Stimulated activated memory B cell treated with anti-CD40 and anti-IgM and Interleukin-4, amounts not matched to agents 10 μg/mL and 1 μg/mL and 100 μg/mL, for 72 hours (primary cell): ENCODE results near the gene SRP14.
A peak's percentile ranks its signal among the peaks of the same experiment; 100 is the strongest.
"Not testable (repeated sequence)": the region's sequence is repeated elsewhere in the genome, so short reads cannot be mapped to it uniquely, and the experiment has no call there.

Source experiments
- ATAC-seq: fragments of 150-1000 bp; cut with Tn5 transposase; 2 replicates; pipeline ENCODE4 v1.10.0; 2021
- H3K27ac Mint-ChIP-seq: one replicate; pipeline ENCODE4 v1.8.0; 2022; ENCODE audit warnings: mild to moderate bottlenecking, mixed read lengths
- H3K27me3 Mint-ChIP-seq: one replicate; pipeline ENCODE4 v1.8.0; 2022; ENCODE audit warnings: mixed read lengths
- H3K36me3 Mint-ChIP-seq: one replicate; pipeline ENCODE4 v1.8.0; 2022; ENCODE audit warnings: mixed read lengths
- H3K4me1 Mint-ChIP-seq: one replicate; pipeline ENCODE4 v1.8.0; 2022; ENCODE audit warnings: mixed read lengths
- H3K4me3 Mint-ChIP-seq: one replicate; pipeline ENCODE4 v1.8.0; 2022; ENCODE audit warnings: mild to moderate bottlenecking, moderate library complexity, mixed read lengths
- H3K9me3 Mint-ChIP-seq: one replicate; pipeline ENCODE4 v1.8.0; 2022; ENCODE audit warnings: mixed read lengths

The SRP14 gene

GRCh38 chr15:39998511-39999077 lies 40.4 kb downstream of the SRP14 start:
- Mint-ChIP-seq H3K27ac (peak overlapping the region; percentile 13), H3K4me1 (peaks cover 11% of the 10 kb centered on the region), H3K4me3 (no peak overlapping the region), H3K36me3 (peaks cover 43% of the 10 kb centered on the region), H3K27me3 (no peaks in the 10 kb centered on the region), H3K9me3 (no peaks in the 10 kb centered on the region)
- ATAC-seq: no peak

DNA sequence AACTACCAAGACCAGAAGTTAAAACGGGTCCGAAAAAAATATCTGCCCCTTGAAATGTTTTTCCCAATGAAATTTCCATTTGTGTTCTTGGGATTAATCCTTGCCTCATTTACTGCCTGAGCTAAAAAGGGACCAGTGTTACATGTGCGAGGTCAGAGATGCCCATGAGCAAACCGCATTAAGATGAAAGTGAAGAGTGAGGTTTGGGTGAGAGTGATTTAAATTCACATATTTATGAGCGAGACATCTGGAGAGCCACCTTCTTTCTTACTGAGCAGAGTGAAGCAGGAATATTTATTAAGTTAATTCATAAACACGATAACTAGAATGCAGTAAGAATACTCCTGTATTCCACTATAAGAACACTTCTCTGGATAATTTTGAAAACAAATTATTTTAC lies 41.3 kb downstream of the SRP14 start:
- Mint-ChIP-seq H3K27me3 (no peaks in the 10 kb centered on the region), H3K9me3 (no peaks in the 10 kb centered on the region), H3K4me1 (peaks cover 11% of the 10 kb centered on the region), H3K4me3 (no peak overlapping the region), H3K27ac (no peak overlapping the region), H3K36me3 (peaks cover 47% of the 10 kb centered on the region)
- ATAC-seq: no peak

GRCh38 chr15:39997031-39997430 lies 42.0 kb downstream of the SRP14 start:
- peaks cover 48% of the 10 kb centered on the region for H3K36me3 Mint-ChIP-seq
- no peaks in the 10 kb centered on the region for H3K9me3 Mint-ChIP-seq
- H3K4me1 Mint-ChIP-seq: peaks cover 11% of the 10 kb centered on the region
- no peak for ATAC-seq
- no peak overlapping the region for H3K4me3 Mint-ChIP-seq
- no peaks in the 10 kb centered on the region for H3K27me3 Mint-ChIP-seq
- H3K27ac Mint-ChIP-seq: no peak overlapping the region

DNA sequence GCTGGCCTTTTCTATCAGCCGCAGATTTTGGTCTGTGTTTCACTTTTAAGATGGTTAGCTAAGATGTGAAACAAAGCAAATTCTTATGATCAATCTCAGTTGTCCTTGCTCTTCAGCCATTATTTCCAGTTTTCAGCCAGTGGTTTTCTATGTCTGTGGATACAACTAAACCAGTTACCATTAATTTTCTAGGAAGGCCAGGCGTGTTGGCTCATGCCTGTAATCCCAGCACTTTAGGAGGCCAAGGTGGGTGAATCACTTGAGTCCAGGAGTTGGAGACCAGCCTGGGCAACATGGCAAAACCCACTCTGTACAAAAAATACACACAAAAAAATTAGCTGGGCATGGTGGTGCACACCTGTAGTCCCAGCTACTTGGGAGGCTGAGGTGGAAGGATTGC lies 42.8 kb downstream of the SRP14 start:
- not testable (repeated sequence) for H3K9me3 Mint-ChIP-seq, H3K4me3 Mint-ChIP-seq, H3K27me3 Mint-ChIP-seq, ATAC-seq, H3K27ac Mint-ChIP-seq
- peaks cover 11% of the 10 kb centered on the region for H3K4me1 Mint-ChIP-seq
- H3K36me3 Mint-ChIP-seq: peaks cover 52% of the 10 kb centered on the region

DNA sequence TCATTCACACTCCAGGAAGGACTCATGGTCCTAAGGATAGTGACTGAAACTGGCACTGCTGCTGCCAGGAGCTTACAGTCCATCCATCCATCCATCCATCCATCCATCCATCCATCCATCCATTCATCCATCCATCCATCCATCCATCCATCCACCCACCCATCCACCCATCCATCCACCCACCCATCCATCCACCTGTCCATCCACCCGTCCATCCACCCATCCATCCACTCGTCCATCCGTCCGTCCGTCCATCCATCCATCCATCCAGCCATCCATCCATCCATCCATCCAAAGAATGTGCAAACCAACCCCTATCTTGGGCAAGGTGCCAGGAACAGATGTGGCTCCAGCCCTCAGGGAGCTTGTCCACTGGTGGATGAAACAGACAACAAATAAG lies 46.0 kb downstream of the SRP14 start:
- not testable (repeated sequence) for H3K4me1 Mint-ChIP-seq, H3K4me3 Mint-ChIP-seq, H3K27ac Mint-ChIP-seq, H3K9me3 Mint-ChIP-seq, ATAC-seq, H3K27me3 Mint-ChIP-seq
- peaks cover 64% of the 10 kb centered on the region for H3K36me3 Mint-ChIP-seq

GRCh38 chr15:39990706-39991105 lies 48.3 kb downstream of the SRP14 start:
- H3K27me3 Mint-ChIP-seq: no peaks in the 10 kb centered on the region
- peaks cover 51% of the 10 kb centered on the region for H3K36me3 Mint-ChIP-seq
- no peak for ATAC-seq
- H3K9me3 Mint-ChIP-seq: no peaks in the 10 kb centered on the region
- no peak overlapping the region for H3K27ac Mint-ChIP-seq
- H3K4me1 Mint-ChIP-seq: no peaks in the 10 kb centered on the region
- no peak overlapping the region for H3K4me3 Mint-ChIP-seq

DNA sequence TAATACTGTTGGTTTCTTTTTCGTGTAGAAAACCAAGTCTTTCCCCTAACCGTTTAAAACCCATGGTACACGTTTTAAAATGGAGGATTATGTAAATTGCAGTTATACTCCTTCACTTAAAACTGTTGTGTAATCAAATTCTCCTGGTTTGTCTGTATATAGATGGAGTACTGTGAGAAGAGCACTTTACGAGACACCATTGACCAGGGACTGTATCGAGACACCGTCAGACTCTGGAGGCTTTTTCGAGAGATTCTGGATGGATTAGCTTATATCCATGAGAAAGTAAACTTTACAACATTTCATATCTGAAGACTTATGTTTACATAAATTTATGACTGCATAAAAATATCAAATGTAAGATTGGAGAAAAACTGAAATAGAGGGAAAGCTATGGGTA lies 51.2 kb downstream of the SRP14 start:
- Mint-ChIP-seq H3K27ac (no peak overlapping the region), H3K4me1 (no peaks in the 10 kb centered on the region), H3K9me3 (no peaks in the 10 kb centered on the region), H3K36me3 (peaks cover 60% of the 10 kb centered on the region), H3K27me3 (no peaks in the 10 kb centered on the region), H3K4me3 (no peak overlapping the region)
- ATAC-seq: no peak
